GM19025 (cell line): ENCODE measurements around the gene RPL10A.
"Not testable (repeated sequence)": the region's sequence is repeated elsewhere in the genome, so short reads cannot be mapped to it uniquely, and the experiment has no call there.

Experiments used
- ATAC-seq: cut with Tn5 transposase; IDR thresholded peaks from one replicate; pipeline ENCODE4 v1.9.1; 2021; ENCODE audit warnings: mild to moderate bottlenecking, low read depth, moderate library complexity; ENCODE audit not compliant: unreplicated experiment

Gene RPL10A

GRCh38 chr6:35468181-35468979 is at the start of gene RPL10A:
Gene RPL10A, plus strand, starts transcription at chr6:35468401. Its CDS starts 34 bp downstream, at chr6:35468435.
- peak; percentile 82 for ATAC-seq

GRCh38 chr6:35419417-35419816 is 48.8 kb upstream of the RPL10A start:
- no peak for ATAC-seq

- no peak for ATAC-seq
Measured at GRCh38 chr6:35419961-35420360, 48.2 kb upstream of the RPL10A start.

GRCh38 chr6:35425284-35425683 is 42.9 kb upstream of the RPL10A start:
- ATAC-seq = no peak

- ATAC-seq = no peak
Measured at GRCh38 chr6:35426074-35426473, 42.1 kb upstream of the RPL10A start.

GRCh38 chr6:35427435-35427834 is 40.8 kb upstream of the RPL10A start:
- ATAC-seq = no peak

- no peak for ATAC-seq
Measured at GRCh38 chr6:35427851-35428321, 40.3 kb upstream of the RPL10A start.

- no peak for ATAC-seq
Measured at GRCh38 chr6:35428421-35429149, 39.6 kb upstream of the RPL10A start.

- no peak for ATAC-seq
Measured at GRCh38 chr6:35429463-35429862, 38.7 kb upstream of the RPL10A start.

- no peak for ATAC-seq
Measured at GRCh38 chr6:35432291-35432690, 35.9 kb upstream of the RPL10A start.

- not testable (repeated sequence) for ATAC-seq
Measured at GRCh38 chr6:35432702-35433101, 35.5 kb upstream of the RPL10A start.

GRCh38 chr6:35435074-35435837 is 32.9 kb upstream of the RPL10A start:
- ATAC-seq = no peak

- no peak for ATAC-seq
Measured at GRCh38 chr6:35436071-35436857, 31.9 kb upstream of the RPL10A start.

GRCh38 chr6:35438378-35439065 is 29.7 kb upstream of the RPL10A start:
- ATAC-seq = not testable (repeated sequence)

- no peak for ATAC-seq
Measured at GRCh38 chr6:35439308-35439707, 28.9 kb upstream of the RPL10A start.

- no peak for ATAC-seq
Measured at GRCh38 chr6:35441205-35441604, 27.0 kb upstream of the RPL10A start.

- ATAC-seq = no peak
Measured at GRCh38 chr6:35441642-35442041, 26.6 kb upstream of the RPL10A start.

- ATAC-seq = no peak
Measured at GRCh38 chr6:35442693-35443092, 25.5 kb upstream of the RPL10A start.

GRCh38 chr6:35443341-35444030 is 24.7 kb upstream of the RPL10A start:
- no peak for ATAC-seq
